ENCODE measurements around the gene ZNF277.

The ZNF277 gene

GRCh38 chr7:112350585-112350984, 144.1 kb downstream of the ZNF277 start:
- H3K27ac ChIP-seq, result no peak overlapping the region
- TF ChIP-seq CTCF (IDR thresholded peaks at IDR 0.05) (no peak), ZFX (IDR thresholded peaks at IDR 0.05; ENCODE audit: borderline replicate concordance) (no peak)

DNA sequence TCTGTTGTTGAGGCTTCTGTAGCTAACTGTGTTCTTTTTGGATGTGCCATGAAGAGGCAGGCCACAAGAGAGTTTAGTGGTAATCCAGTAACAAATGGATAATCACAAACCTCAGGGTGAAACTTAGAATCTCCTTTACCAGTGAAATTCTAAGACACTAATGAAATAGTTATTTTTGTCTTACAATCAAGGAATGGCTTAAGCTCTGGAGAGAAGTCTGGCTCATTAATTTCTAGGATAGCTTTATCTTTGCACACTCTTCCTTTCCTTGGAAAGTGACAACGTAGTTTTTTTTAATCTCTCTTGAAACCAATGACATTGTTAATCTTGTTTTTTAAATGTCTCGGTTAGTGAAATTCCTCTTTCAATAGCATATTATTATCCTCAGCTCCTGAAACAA, 150.1 kb downstream of the ZNF277 start:
- TF ChIP-seq ZFX (IDR thresholded peaks at IDR 0.05; ENCODE audit: borderline replicate concordance) (no peak), CTCF (IDR thresholded peaks at IDR 0.05) (no peak)
- H3K27ac ChIP-seq, result no peak overlapping the region

- no peak for TF ChIP-seq CTCF (IDR thresholded peaks at IDR 0.05)
Observed at GRCh38 chr7:112357136-112357535, 150.6 kb downstream of the ZNF277 start.

GRCh38 chr7:112358513-112358912, 152.0 kb downstream of the ZNF277 start:
- TF ChIP-seq ZFX (IDR thresholded peaks at IDR 0.05; ENCODE audit: borderline replicate concordance) (no peak), CTCF (IDR thresholded peaks at IDR 0.05) (no peak)
- H3K27ac ChIP-seq, result no peak overlapping the region

More at GRCh38 chr7:112357136-112357535, 150.6 kb downstream of the ZNF277 start:
- H3K27ac ChIP-seq, result no peak overlapping the region

DNA sequence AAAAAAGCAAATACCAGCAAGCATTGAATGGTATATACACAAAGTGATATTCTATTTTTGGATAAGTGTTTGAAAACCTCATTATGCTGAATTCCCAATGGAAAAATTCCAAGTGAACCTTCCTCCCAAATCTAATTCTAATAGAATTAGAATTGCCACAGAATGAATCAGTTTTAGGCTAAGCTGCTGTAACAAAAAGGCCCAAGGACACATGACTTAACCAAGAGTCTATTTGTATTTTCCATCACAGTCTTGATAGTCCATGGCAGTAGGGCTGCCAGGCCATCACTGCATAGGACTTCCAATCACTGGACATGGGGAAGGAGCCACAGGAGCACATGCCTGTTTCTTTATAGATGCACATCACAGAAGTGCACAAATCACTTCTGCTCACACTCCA, 152.6 kb downstream of the ZNF277 start:
- H3K27ac ChIP-seq, result no peak overlapping the region
- TF ChIP-seq ZFX (IDR thresholded peaks at IDR 0.05; ENCODE audit: borderline replicate concordance) (no peak), CTCF (IDR thresholded peaks at IDR 0.05) (no peak)

DNA sequence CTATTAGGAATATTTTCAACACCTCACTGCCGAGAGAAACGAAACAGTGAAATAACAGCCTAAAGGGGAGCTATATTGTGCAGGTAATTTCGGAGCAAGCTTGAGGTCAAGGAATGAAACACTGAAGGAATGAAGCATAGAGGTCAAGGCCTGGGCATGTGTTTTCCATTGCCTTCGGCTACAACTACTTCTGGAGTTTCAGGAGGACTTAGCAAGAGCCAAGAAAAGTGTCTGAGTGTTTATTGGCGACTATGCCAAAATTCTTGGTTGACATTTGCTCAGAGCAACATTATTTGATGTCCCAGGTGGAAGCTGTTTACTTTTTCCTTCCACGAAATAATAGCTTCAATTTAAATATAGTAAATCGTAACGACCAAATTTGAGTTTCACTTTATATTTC, 154.2 kb downstream of the ZNF277 start:
- 0 out of 2 replicates have a peak overlapping the region, but pooled peaks have one; percentile 1 for H3K27ac ChIP-seq
- TF ChIP-seq CTCF (IDR thresholded peaks at IDR 0.05) (no peak), ZFX (IDR thresholded peaks at IDR 0.05; ENCODE audit: borderline replicate concordance) (no peak)

DNA sequence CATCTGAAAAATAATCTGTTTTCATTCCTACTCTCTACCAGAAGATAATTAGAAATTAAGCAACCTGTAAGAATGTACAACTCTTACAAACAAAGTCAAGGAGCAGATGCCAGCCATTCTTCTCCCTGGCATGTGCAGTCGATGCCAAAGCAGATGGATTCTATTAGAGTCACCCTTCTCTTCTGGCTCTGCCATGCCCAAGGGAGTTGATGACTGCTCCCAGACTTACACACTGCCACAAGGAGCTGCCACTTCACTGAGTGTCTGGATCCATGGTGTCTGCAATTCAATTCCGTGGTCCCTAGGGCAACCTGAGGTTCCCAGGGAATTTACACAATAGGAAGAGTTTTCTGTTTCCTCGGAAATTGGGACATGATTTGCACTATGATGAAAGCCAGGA, 154.7 kb downstream of the ZNF277 start:
- H3K27ac ChIP-seq, result 0 out of 2 replicates have a peak overlapping the region, but pooled peaks have one; percentile 1
- no peak for TF ChIP-seq CTCF (IDR thresholded peaks at IDR 0.05)
